Suprapubic skin (tissue), 3 donors: ENCODE results near the gene ESR2.

Experiments used
- CTCF ChIP-seq, 2 donors: fragments of 200-600 bp in 1 of 2; fragments of 450-650 bp in 1 of 2; sonication (generic) in 1 of 2; IDR thresholded peaks; one replicate each; pipeline ENCODE4 v1.5.1; 2016 to 2019; ENCODE audit warnings: antibody characterized with exemption in 2 of 2, mild to moderate bottlenecking in 1 of 2, moderate library complexity in 1 of 2
- EP300 ChIP-seq: sonication (generic); formaldehyde crosslinking; IDR thresholded peaks from one replicate; pipeline ENCODE4 v1.6.1; 2017; ENCODE audit warnings: antibody characterized with exemption
- POLR2A ChIP-seq, 2 donors: fragments of 450-650 bp; IDR thresholded peaks; one replicate each; pipeline ENCODE4 v1.6.1; 2017; ENCODE audit warnings: antibody characterized with exemption in 2 of 2, mild to moderate bottlenecking in 2 of 2, moderate library complexity in 2 of 2

DNA sequence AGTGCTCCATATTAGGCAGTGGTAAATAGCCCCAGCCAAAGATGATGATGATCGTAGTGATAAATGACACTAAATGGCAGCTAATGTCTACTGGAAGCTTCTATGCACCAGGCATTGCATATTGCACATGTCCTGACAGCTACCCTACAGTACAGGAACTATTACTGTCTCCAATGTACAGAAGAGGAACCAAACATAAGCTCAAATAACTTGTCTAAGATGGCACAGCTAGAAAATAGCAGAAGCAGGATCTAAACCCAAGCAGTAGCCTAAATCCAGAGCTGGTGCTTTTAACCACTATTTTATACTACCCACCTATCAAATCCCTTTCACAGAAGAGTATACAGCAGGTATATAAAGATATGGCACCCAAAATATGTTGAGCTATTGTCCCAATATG is 28.9 kb downstream of the ESR2 start:
- TF ChIP-seq CTCF (IDR thresholded peaks at IDR 0.05) (no peak), EP300 (no peak), POLR2A (IDR thresholded peaks at IDR 0.05) (no peak)
